IPS DF 6.9 (cell line): Measurements from ENCODE around the gene LPP.

ENCODE experiments used
- DNase-seq: peaks from one replicate; pipeline ENCODE4 v3.0.0-alpha.2; 2013; ENCODE audit warnings: low read depth, low spot score
- H3K27ac ChIP-seq: one replicate; pipeline ENCODE4 v1.5.1; 2013; ENCODE audit warnings: low read length, control low read depth
- H3K27me3 ChIP-seq: 2 replicates; pipeline ENCODE4 v1.6.1; 2013; ENCODE audit warnings: mild to moderate bottlenecking, low read length; ENCODE audit not compliant: control insufficient read depth, insufficient read depth
- H3K36me3 ChIP-seq: 2 replicates; pipeline ENCODE4 v1.6.1; 2013; ENCODE audit warnings: low read length; ENCODE audit not compliant: control insufficient read depth, insufficient read depth
- H3K4me1 ChIP-seq: 2 replicates; pipeline ENCODE4 v1.6.1; 2013; ENCODE audit warnings: low read length; ENCODE audit not compliant: control insufficient read depth, insufficient read depth
- H3K4me3 ChIP-seq: 2 replicates; pipeline ENCODE4 v1.5.1; 2013; ENCODE audit warnings: mild to moderate bottlenecking, low read length
- H3K9me3 ChIP-seq: 2 replicates; pipeline ENCODE4 v1.6.1; 2013; ENCODE audit warnings: low read length, inconsistent platforms; ENCODE audit not compliant: control insufficient read depth, insufficient read depth
- WGBS: extraction: QIAGEN DNeasy Blood & Tissue Kit; methylation state at CpG from one replicate; pipeline ENCODE4 v1.1.7; 2013; ENCODE audit warnings: mixed read lengths, missing lambda C conversion rate; ENCODE audit not compliant: insufficient read length, insufficient coverage; 5-methylcytosine and 5-hydroxymethylcytosine counted together

LPP gene

DNA sequence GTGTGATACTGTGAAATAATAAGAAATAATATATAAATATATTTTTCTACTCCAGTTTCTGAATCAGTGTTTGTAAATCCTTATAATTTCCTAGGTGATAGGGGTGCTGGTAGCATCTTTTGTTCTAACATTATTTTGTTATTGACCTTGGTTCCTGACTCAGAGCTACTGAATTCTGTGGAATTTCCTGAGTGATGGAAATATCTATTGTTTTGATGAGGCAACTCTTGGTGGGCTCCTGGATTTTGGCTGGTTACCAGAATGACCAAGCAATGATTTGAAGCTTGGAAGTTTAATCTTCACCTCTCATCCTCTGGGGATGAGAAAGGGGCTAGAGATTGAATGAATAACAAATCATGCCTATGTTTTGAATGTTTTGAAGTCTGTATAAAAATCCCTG is 377.3 kb downstream of the LPP start:
- no peaks in the 10 kb centered on the region for H3K36me3 ChIP-seq
- H3K4me1 ChIP-seq: peaks cover 2% of the 10 kb centered on the region; the same call in 1 of the 2 replicates
- H3K27me3 ChIP-seq: no peaks in the 10 kb centered on the region
- no peaks in the 10 kb centered on the region for H3K9me3 ChIP-seq
- DNase-seq: no peak
- no peak overlapping the region for H3K27ac ChIP-seq
- no peak overlapping the region for H3K4me3 ChIP-seq

DNA sequence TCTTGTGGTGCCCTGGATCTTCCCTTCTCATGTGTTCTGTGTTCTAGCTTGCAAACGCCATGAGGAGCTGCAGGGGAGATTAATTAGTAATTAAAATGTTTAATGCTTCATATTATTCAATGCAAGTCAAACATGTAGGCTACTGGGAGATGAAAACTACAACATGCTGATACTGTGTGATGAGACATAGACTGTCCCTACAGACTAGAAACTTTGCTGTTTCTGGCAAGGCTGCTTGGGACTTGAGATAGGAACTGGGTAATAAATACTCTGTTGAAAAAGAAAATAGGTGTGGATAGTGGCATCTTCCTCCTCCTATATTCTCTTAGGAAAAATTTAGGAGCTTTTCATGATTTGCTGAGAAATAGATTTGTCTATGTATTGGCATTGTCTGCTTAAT is 379.2 kb downstream of the LPP start:
- Histone ChIP-seq H3K27me3 (no peaks in the 10 kb centered on the region), H3K36me3 (no peaks in the 10 kb centered on the region), H3K4me3 (no peak overlapping the region), H3K27ac (no peak overlapping the region), H3K4me1 (peaks cover 2% of the 10 kb centered on the region; the same call in 1 of the 2 replicates), H3K9me3 (no peaks in the 10 kb centered on the region)
- no peak for DNase-seq
- no CpG with 5 or more reads among the region's 1 CpG for whole genome bisulfite sequencing

DNA sequence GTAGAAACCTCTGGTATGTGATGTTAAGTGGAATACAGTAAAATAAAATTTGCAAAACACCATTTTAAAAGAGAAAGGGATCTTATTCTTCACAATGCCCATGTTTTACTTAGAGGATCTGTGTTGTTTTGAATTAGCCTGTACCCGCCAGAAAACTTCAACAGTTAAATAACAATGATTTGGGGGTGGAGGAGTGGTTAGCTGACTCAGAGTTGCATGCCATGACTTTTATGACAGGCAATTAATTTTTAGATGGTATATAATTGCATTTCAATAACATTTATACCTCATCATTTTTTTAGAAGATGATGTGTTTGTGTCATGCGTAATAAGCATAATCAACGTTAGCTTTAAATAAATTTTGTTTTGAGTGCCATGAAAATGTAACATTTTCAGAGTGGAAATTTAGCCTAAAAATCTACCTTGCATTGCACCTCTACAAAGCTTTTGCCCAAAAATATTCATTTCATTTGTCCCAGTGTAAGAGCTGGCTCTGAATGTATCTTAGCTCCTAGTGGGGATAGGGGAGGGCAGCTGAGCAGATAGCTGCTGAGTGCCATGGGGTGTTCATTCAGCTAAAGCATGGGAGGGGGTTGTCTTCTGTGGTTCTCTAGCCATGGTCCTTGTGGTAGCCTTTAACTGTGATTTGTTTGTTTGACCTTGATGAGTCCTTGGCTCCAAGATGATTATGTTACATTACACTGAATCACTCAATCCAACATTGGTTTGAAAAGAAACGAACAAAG is 379.8 kb downstream of the LPP start:
- Histone ChIP-seq H3K9me3 (no peaks in the 10 kb centered on the region), H3K27ac (no peak overlapping the region), H3K36me3 (no peaks in the 10 kb centered on the region), H3K4me3 (no peak overlapping the region), H3K27me3 (no peaks in the 10 kb centered on the region), H3K4me1 (peaks cover 2% of the 10 kb centered on the region; the same call in 1 of the 2 replicates)
- DNase-seq: no peak
- no CpG with 5 or more reads among the region's 4 CpGs for WGBS

DNA sequence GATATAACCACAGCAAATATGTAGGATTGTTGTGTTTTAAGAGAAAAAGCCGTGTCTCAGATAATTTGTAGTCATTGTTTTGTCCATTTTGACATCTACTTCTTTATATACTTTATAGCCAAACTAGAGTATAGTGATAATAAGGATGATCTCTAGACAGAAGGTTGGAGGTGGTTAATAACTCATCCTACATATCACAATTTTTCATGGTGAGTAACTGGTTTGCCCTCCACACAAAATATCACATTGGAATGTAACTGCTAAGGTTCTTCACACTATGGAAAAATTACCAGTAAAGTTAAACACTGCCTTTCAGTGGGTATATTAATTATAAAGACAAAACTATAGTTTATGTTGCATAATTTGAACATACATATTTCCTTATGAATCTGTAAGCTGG is 380.7 kb downstream of the LPP start:
- no peaks in the 10 kb centered on the region for H3K36me3 ChIP-seq
- no peak overlapping the region for H3K4me3 ChIP-seq
- no peaks in the 10 kb centered on the region for H3K9me3 ChIP-seq
- no peak overlapping the region for H3K27ac ChIP-seq
- WGBS: no CpG with 5 or more reads among the region's 1 CpG
- H3K4me1 ChIP-seq: peaks cover 2% of the 10 kb centered on the region; the same call in 1 of the 2 replicates
- no peaks in the 10 kb centered on the region for H3K27me3 ChIP-seq
- DNase-seq: no peak

DNA sequence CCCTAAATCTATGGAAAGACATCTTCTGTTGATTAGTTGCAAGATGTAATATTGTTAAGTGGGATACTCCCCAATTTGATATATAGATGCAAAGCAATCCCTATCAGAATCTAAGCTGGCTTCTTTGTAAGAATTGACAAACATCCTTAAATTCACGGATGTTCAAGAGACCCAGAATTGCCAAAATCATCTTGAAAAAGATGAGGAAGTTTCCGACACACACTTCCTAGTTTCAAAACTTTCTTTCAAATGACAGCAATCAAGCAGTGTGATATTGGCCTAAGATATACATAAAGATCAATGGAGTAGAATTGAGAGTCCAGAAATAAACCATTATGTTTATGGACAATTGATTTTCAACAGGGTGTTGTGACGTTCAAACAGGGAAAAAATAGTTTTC is 383.6 kb downstream of the LPP start:
- Histone ChIP-seq H3K36me3 (no peaks in the 10 kb centered on the region), H3K27me3 (no peaks in the 10 kb centered on the region), H3K27ac (no peak overlapping the region), H3K9me3 (no peaks in the 10 kb centered on the region), H3K4me1 (peaks cover 2% of the 10 kb centered on the region; the same call in 1 of the 2 replicates), H3K4me3 (no peak overlapping the region)
- no CpG with 5 or more reads among the region's 3 CpGs for WGBS
- DNase-seq: no peak

DNA sequence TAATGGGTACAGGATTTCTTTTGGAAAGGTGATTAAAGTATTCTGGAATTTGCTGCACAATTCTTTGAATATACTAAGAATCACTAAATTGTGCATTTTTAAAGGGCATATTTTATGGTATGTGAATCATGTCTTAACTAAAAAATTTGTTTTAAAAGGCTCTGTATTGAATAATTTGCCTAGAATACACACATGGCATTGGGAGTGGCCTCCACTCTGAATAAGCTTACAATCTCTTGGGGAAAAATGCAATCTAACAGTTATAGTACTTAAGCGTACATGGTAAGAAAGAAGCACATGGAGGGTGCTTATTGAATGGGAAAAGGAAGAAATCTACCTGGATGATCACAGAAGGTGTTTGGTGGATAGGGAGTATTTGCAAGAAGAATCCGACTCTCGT is 385.1 kb downstream of the LPP start:
- Histone ChIP-seq H3K36me3 (no peaks in the 10 kb centered on the region), H3K9me3 (no peaks in the 10 kb centered on the region), H3K4me3 (no peak overlapping the region), H3K4me1 (peaks cover 2% of the 10 kb centered on the region; the same call in 1 of the 2 replicates), H3K27me3 (no peaks in the 10 kb centered on the region), H3K27ac (no peak overlapping the region)
- no CpG with 5 or more reads among the region's 3 CpGs for WGBS
- no peak for DNase-seq

DNA sequence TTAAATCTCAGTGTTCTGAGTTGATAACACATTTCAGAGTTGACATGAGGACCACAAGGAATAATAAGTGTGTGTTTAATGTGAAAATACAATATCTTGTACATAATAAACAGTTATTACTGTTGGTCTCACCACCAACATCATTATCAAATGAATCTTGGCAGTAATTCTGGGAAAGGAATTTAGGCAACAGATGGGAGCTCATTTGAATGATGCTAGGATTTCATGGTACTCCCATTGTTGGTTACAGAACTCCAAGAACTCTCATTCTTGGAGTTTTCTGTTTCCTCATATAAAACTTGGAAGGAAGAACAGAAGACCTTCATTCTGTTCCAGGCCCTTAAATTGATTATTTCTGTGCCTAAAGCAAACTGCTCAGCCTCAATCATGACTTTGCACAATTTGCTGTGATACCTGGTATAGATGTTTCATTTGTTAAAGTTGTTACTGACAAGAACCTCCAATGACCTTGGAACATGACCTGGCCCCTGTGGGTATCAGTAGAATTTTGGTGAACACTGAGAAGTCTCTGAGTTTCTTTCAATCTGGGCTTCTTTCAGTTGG is 385.8 kb downstream of the LPP start:
- H3K4me3 ChIP-seq: no peak overlapping the region
- H3K9me3 ChIP-seq: no peaks in the 10 kb centered on the region
- no peak overlapping the region for H3K27ac ChIP-seq
- peaks cover 2% of the 10 kb centered on the region; the same call in 1 of the 2 replicates for H3K4me1 ChIP-seq
- no peak for DNase-seq
- H3K27me3 ChIP-seq: no peaks in the 10 kb centered on the region
- H3K36me3 ChIP-seq: no peaks in the 10 kb centered on the region

DNA sequence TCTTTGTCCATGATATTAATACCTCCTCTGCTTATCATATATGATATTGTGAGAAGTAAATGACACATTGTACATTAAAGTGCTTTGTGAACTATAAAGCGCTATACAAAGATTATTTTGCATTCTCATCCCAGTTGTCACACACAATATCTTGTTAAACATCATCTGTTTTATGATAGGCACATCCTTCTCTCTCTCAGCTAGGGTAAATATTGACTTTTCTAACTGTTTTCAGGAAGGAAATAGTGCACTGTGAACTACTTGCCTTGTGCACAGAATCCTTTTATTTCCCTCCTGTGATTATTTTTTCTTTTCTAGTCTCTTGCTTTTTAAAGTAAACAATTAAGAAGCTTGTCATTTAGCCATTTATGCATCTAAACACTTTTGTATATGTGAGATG is 388.2 kb downstream of the LPP start:
- no peaks in the 10 kb centered on the region for H3K27me3 ChIP-seq
- no peak for DNase-seq
- no peaks in the 10 kb centered on the region for H3K4me1 ChIP-seq
- no CpG with 5 or more reads among the region's 1 CpG for WGBS
- H3K36me3 ChIP-seq: no peaks in the 10 kb centered on the region
- H3K27ac ChIP-seq: no peak overlapping the region
- H3K9me3 ChIP-seq: no peaks in the 10 kb centered on the region
- H3K4me3 ChIP-seq: no peak overlapping the region

DNA sequence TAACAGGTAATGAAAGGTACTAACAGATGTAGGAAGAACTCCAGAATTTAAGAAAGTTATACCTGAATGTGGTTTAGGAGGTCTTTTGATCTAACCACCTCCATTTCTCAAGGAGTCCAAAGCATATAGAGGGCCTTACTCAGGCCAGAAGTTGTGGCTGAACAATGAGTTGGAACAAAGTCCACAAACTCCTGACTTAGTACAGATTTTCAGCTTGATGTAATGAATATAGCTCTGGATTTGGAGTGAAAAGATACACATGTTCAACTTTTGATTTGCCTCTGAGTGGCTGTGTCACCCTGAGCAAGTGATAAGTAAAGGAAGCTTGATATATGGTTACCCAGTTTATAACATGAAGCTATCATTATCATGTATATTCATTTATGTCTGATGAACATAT is 390.1 kb downstream of the LPP start:
- Histone ChIP-seq H3K27me3 (no peaks in the 10 kb centered on the region), H3K4me1 (no peaks in the 10 kb centered on the region), H3K9me3 (no peaks in the 10 kb centered on the region), H3K4me3 (no peak overlapping the region), H3K27ac (no peak overlapping the region), H3K36me3 (no peaks in the 10 kb centered on the region)
- no peak for DNase-seq

DNA sequence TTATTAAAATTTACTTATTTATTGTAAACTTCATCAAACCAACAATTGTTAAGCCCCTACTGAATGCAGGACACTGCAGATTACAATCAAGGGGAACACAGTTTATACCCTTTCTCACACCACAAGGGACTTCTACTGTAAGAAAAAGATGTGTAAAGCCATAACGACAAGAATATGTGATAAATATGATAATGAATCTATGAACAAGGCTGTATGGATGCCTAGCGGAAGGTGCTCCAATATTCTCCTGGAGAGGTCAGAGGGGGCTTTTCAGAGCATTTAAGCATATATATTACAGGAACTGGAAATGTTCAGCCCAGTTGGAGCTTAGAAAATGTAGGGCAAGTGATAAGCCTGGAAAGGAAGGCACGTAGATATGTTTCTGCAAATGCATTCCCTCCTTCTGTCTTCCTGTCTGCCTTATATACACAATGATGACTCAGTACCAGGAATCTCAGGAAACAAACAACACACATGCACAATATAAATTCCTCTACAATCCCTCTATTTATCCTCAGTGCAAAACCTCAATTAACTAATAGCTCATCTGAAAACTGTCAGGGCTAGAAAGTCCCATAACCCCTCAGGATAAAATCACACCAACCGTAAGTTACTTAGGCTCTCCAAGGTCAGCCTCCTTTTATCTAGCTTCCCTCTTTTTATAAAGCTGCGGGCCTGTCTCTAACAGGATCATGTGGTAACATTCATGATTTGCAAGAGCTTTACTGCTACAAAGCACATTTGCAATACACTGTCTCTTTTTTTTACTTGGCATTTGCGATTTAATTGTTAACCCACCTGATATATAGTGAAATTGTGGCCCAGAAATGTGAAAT is 393.1 kb downstream of the LPP start:
- H3K36me3 ChIP-seq: no peaks in the 10 kb centered on the region
- no peaks in the 10 kb centered on the region for H3K4me1 ChIP-seq
- no peak for DNase-seq
- H3K9me3 ChIP-seq: no peaks in the 10 kb centered on the region
- H3K27me3 ChIP-seq: no peaks in the 10 kb centered on the region
- H3K4me3 ChIP-seq: no peak overlapping the region
- H3K27ac ChIP-seq: no peak overlapping the region
- WGBS: no CpG with 5 or more reads among the region's 6 CpGs
